Stimulated activated memory B cell treated with anti-CD40 and anti-IgM and Interleukin-4, amounts not matched to agents 10 μg/mL and 1 μg/mL and 100 μg/mL, for 72 hours (primary cell): ENCODE measurements around the gene JUN.

Experiments
- ATAC-seq: fragments of 150-1000 bp; cut with Tn5 transposase; 2 replicates; pipeline ENCODE4 v1.10.0; 2021
- H3K27ac Mint-ChIP-seq: one replicate; pipeline ENCODE4 v1.8.0; 2022; ENCODE audit warnings: mild to moderate bottlenecking, mixed read lengths
- H3K27me3 Mint-ChIP-seq: one replicate; pipeline ENCODE4 v1.8.0; 2022; ENCODE audit warnings: mixed read lengths
- H3K36me3 Mint-ChIP-seq: one replicate; pipeline ENCODE4 v1.8.0; 2022; ENCODE audit warnings: mixed read lengths
- H3K4me1 Mint-ChIP-seq: one replicate; pipeline ENCODE4 v1.8.0; 2022; ENCODE audit warnings: mixed read lengths
- H3K4me3 Mint-ChIP-seq: one replicate; pipeline ENCODE4 v1.8.0; 2022; ENCODE audit warnings: mild to moderate bottlenecking, moderate library complexity, mixed read lengths
- H3K9me3 Mint-ChIP-seq: one replicate; pipeline ENCODE4 v1.8.0; 2022; ENCODE audit warnings: mixed read lengths

The JUN gene

GRCh38 chr1:58782178-58783089 lies 1.4 kb downstream of the JUN start:
- Mint-ChIP-seq H3K4me1 (peaks cover 31% of the 10 kb centered on the region), H3K27me3 (no peaks in the 10 kb centered on the region), H3K4me3 (peak overlapping the region; percentile 98), H3K36me3 (peaks cover 25% of the 10 kb centered on the region), H3K27ac (peak overlapping the region; percentile 94), H3K9me3 (no peaks in the 10 kb centered on the region)
- ATAC-seq, result peak; percentile 9

GRCh38 chr1:58781541-58782177 lies 2.2 kb downstream of the JUN start:
- H3K9me3 Mint-ChIP-seq, result no peaks in the 10 kb centered on the region
- peak overlapping the region; percentile 98 for H3K4me3 Mint-ChIP-seq
- ATAC-seq, result no peak
- peaks cover 18% of the 10 kb centered on the region for H3K36me3 Mint-ChIP-seq
- H3K27ac Mint-ChIP-seq, result peak overlapping the region; percentile 94
- no peaks in the 10 kb centered on the region for H3K27me3 Mint-ChIP-seq
- H3K4me1 Mint-ChIP-seq, result peaks cover 23% of the 10 kb centered on the region

- H3K9me3 Mint-ChIP-seq, result no peaks in the 10 kb centered on the region
Measured at GRCh38 chr1:58780836-58781452, 2.9 kb downstream of the JUN start.

GRCh38 chr1:58780411-58780810 lies 3.4 kb downstream of the JUN start:
- Mint-ChIP-seq H3K36me3 (peaks cover 18% of the 10 kb centered on the region), H3K9me3 (no peaks in the 10 kb centered on the region), H3K27ac (no peak overlapping the region), H3K4me3 (no peak overlapping the region), H3K27me3 (no peaks in the 10 kb centered on the region), H3K4me1 (peaks cover 21% of the 10 kb centered on the region)
- no peak for ATAC-seq

More at GRCh38 chr1:58780836-58781452, 2.9 kb downstream of the JUN start:
- H3K27me3 Mint-ChIP-seq, result no peaks in the 10 kb centered on the region
- H3K36me3 Mint-ChIP-seq, result peaks cover 18% of the 10 kb centered on the region
- no peak overlapping the region for H3K27ac Mint-ChIP-seq
- H3K4me3 Mint-ChIP-seq, result no peak overlapping the region
- ATAC-seq, result no peak
- H3K4me1 Mint-ChIP-seq, result peaks cover 21% of the 10 kb centered on the region

- no peak overlapping the region for H3K27ac Mint-ChIP-seq
- no peaks in the 10 kb centered on the region for H3K27me3 Mint-ChIP-seq
- H3K4me1 Mint-ChIP-seq, result peaks cover 21% of the 10 kb centered on the region
- no peak for ATAC-seq
- H3K4me3 Mint-ChIP-seq, result no peak overlapping the region
- H3K36me3 Mint-ChIP-seq, result peaks cover 18% of the 10 kb centered on the region
- H3K9me3 Mint-ChIP-seq, result no peaks in the 10 kb centered on the region
Measured at GRCh38 chr1:58779801-58780382, 4.0 kb downstream of the JUN start.

- Mint-ChIP-seq H3K36me3 (peaks cover 18% of the 10 kb centered on the region), H3K4me1 (peaks cover 27% of the 10 kb centered on the region), H3K27ac (no peak overlapping the region)
Measured at GRCh38 chr1:58779059-58779754, 4.6 kb downstream of the JUN start.

GRCh38 chr1:58778385-58779000 lies 5.4 kb downstream of the JUN start:
- H3K4me1 Mint-ChIP-seq, result peaks cover 34% of the 10 kb centered on the region
- peaks cover 18% of the 10 kb centered on the region for H3K36me3 Mint-ChIP-seq
- no peak overlapping the region for H3K4me3 Mint-ChIP-seq
- H3K27me3 Mint-ChIP-seq, result no peaks in the 10 kb centered on the region
- ATAC-seq, result no peak
- no peaks in the 10 kb centered on the region for H3K9me3 Mint-ChIP-seq
- H3K27ac Mint-ChIP-seq, result no peak overlapping the region

More at GRCh38 chr1:58779059-58779754, 4.6 kb downstream of the JUN start:
- Mint-ChIP-seq H3K4me3 (no peak overlapping the region), H3K27me3 (no peaks in the 10 kb centered on the region), H3K9me3 (no peaks in the 10 kb centered on the region)
- ATAC-seq, result no peak

- ATAC-seq, result peak; percentile 75
- peak overlapping the region; percentile 90 for H3K27ac Mint-ChIP-seq
- H3K4me3 Mint-ChIP-seq, result peak overlapping the region; percentile 45
Measured at GRCh38 chr1:58774027-58774426, 9.8 kb downstream of the JUN start.

GRCh38 chr1:58773406-58773840 lies 10.4 kb downstream of the JUN start:
- H3K27ac Mint-ChIP-seq, result peak overlapping the region; percentile 90
- peak; percentile 93 for ATAC-seq
- H3K36me3 Mint-ChIP-seq, result no peaks in the 10 kb centered on the region
- H3K9me3 Mint-ChIP-seq, result no peaks in the 10 kb centered on the region
- peaks cover 20% of the 10 kb centered on the region for H3K4me1 Mint-ChIP-seq
- H3K4me3 Mint-ChIP-seq, result peak overlapping the region; percentile 45
- H3K27me3 Mint-ChIP-seq, result no peaks in the 10 kb centered on the region

More at GRCh38 chr1:58774027-58774426, 9.8 kb downstream of the JUN start:
- Mint-ChIP-seq H3K9me3 (no peaks in the 10 kb centered on the region), H3K4me1 (peaks cover 20% of the 10 kb centered on the region), H3K27me3 (no peaks in the 10 kb centered on the region), H3K36me3 (peaks cover 3% of the 10 kb centered on the region)

GRCh38 chr1:58769809-58770320 lies 14.0 kb downstream of the JUN start:
- no peaks in the 10 kb centered on the region for H3K27me3 Mint-ChIP-seq
- no peaks in the 10 kb centered on the region for H3K9me3 Mint-ChIP-seq
- no peak overlapping the region for H3K27ac Mint-ChIP-seq
- no peak overlapping the region for H3K4me3 Mint-ChIP-seq
- H3K4me1 Mint-ChIP-seq, result peaks cover 20% of the 10 kb centered on the region
- ATAC-seq, result no peak
- H3K36me3 Mint-ChIP-seq, result no peaks in the 10 kb centered on the region

- Mint-ChIP-seq H3K27ac (no peak overlapping the region), H3K9me3 (no peaks in the 10 kb centered on the region), H3K4me1 (peaks cover 14% of the 10 kb centered on the region), H3K4me3 (no peak overlapping the region), H3K36me3 (no peaks in the 10 kb centered on the region), H3K27me3 (no peaks in the 10 kb centered on the region)
- no peak for ATAC-seq
Measured at GRCh38 chr1:58768971-58769808, 14.7 kb downstream of the JUN start.

- no peak for ATAC-seq
- Mint-ChIP-seq H3K4me1 (peaks cover 5% of the 10 kb centered on the region), H3K36me3 (no peaks in the 10 kb centered on the region), H3K27ac (no peak overlapping the region), H3K27me3 (peaks cover 2% of the 10 kb centered on the region), H3K9me3 (no peaks in the 10 kb centered on the region), H3K4me3 (no peak overlapping the region)
Measured at GRCh38 chr1:58768191-58768731, 15.6 kb downstream of the JUN start.

GRCh38 chr1:58767143-58767542 lies 16.7 kb downstream of the JUN start:
- Mint-ChIP-seq H3K4me3 (no peak overlapping the region), H3K36me3 (no peaks in the 10 kb centered on the region), H3K27me3 (peaks cover 13% of the 10 kb centered on the region), H3K9me3 (no peaks in the 10 kb centered on the region), H3K27ac (no peak overlapping the region), H3K4me1 (no peaks in the 10 kb centered on the region)
- ATAC-seq, result no peak
